NCI-H82 treated with DMSO at 0.1 percent for 48 hours (cell line): ENCODE measurements around the gene CREB1.
"Not testable (repeated sequence)": the region's sequence is repeated elsewhere in the genome, so short reads cannot be mapped to it uniquely, and the experiment has no call there.

ENCODE experiments used
- DNase-seq: peaks from one replicate; lab custom pipeline; 2025; ENCODE audit not compliant: unreplicated experiment; lab: John Stamatoyannopoulos, UW

The CREB1 gene

GRCh38 chr2:207529330-207530159 is at the start of gene CREB1:
Gene CREB1 (plus strand): TSS chr2:207529962. CDS start chr2:207555636, 25,674 bp downstream.
- peak; percentile 97 for DNase-seq

- DNase-seq: no peak
Measured at GRCh38 chr2:207480521-207481040, 49.2 kb upstream of the CREB1 start.

GRCh38 chr2:207481924-207482323 is 47.8 kb upstream of the CREB1 start:
- no peak for DNase-seq

- DNase-seq: no peak
Measured at GRCh38 chr2:207482630-207483029, 47.1 kb upstream of the CREB1 start.

- no peak for DNase-seq
Measured at GRCh38 chr2:207483066-207483465, 46.7 kb upstream of the CREB1 start.

- no peak for DNase-seq
Measured at GRCh38 chr2:207483477-207483876, 46.3 kb upstream of the CREB1 start.

- DNase-seq: no peak
Measured at GRCh38 chr2:207484444-207485391, 45.0 kb upstream of the CREB1 start.

GRCh38 chr2:207487650-207488311 is 42.0 kb upstream of the CREB1 start:
- DNase-seq: no peak

- DNase-seq: no peak
Measured at GRCh38 chr2:207489251-207489650, 40.5 kb upstream of the CREB1 start.

- DNase-seq: no peak
Measured at GRCh38 chr2:207490441-207490840, 39.3 kb upstream of the CREB1 start.

- no peak for DNase-seq
Measured at GRCh38 chr2:207491086-207491485, 38.7 kb upstream of the CREB1 start.

GRCh38 chr2:207491956-207492355 is 37.8 kb upstream of the CREB1 start:
- DNase-seq: no peak

GRCh38 chr2:207492461-207492860 is 37.3 kb upstream of the CREB1 start:
- DNase-seq: no peak

- DNase-seq: no peak
Measured at GRCh38 chr2:207494137-207494536, 35.6 kb upstream of the CREB1 start.

- DNase-seq: not testable (repeated sequence)
Measured at GRCh38 chr2:207496936-207497335, 32.8 kb upstream of the CREB1 start.

GRCh38 chr2:207497596-207497995 is 32.2 kb upstream of the CREB1 start:
- DNase-seq: peak; percentile 95

- no peak for DNase-seq
Measured at GRCh38 chr2:207498427-207498826, 31.3 kb upstream of the CREB1 start.

GRCh38 chr2:207499114-207499513 is 30.6 kb upstream of the CREB1 start:
- no peak for DNase-seq

- DNase-seq: no peak
Measured at GRCh38 chr2:207501802-207502576, 27.8 kb upstream of the CREB1 start.

- no peak for DNase-seq
Measured at GRCh38 chr2:207502577-207503198, 27.1 kb upstream of the CREB1 start.
